ENCODE measurements around the gene EDNRA. TPM values are rescaled to one million over a fixed set of nuclear protein-coding genes. Genes with fewer than 3 reads are reported as not detected.

The EDNRA gene
- 14.9 and 15.0 TPM in 2 replicates for total RNA-seq (2014; rRNA removed; shearing (Covaris generic))
- 7.3 and 8.1 TPM in 2 replicates for polyA plus RNA-seq (2015; cell fraction: cytosol; rRNA removed)
- polyA plus RNA-seq (2015; cell fraction: nucleus; rRNA removed), result 14.4 and 15.1 TPM in 2 replicates

DNA sequence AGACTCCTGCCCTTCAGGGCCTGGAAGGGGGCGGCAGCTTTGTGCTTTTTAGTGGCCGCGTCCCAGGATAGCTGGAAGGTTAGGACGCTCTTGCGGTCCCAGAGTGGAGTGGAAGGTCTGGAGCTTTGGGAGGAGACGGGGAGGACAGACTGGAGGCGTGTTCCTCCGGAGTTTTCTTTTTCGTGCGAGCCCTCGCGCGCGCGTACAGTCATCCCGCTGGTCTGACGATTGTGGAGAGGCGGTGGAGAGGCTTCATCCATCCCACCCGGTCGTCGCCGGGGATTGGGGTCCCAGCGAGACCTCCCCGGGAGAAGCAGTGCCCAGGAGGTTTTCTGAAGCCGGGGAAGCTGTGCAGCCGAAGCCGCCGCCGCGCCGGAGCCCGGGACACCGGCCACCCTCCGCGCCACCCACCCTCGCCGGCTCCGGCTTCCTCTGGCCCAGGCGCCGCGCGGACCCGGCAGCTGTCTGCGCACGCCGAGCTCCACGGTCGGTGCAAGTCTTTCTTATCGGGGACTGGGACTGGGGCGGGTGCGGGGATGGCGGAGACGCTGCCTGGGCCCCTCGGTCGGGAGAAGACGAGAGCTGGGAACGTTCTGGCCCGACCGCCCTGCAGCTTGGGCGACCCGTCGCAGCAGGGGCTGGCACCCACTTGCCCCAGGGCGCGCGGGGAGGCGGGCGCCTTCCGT is at the start of gene EDNRA:
EDNRA (plus strand) TSS at position 207 of the 686 bp plus-strand sequence. CDS start 4,585 bp downstream, outside the sequence.
- peak; percentile 46 for DNase-seq (ENCODE audit: low read depth)

DNA sequence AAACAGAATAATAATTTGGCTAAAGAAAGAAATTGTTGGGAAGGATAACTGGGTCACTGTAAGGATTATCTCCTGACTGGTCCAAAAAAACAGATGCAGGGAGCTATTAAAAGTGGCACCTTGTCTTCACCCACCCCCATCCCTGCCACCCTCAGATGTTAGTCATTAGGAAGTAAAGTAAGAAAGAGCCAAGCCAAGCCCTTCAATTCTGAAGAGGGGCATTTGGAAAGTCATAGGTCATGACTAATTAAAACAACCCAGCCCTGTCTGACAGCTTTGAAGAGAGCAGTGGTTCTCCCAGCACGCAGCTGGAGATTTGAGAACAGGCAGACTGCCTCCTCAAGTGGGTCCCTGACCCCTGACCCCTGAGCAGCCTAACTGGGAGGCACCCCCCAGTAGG is 46.5 kb upstream of the EDNRA start:
- DNase-seq (ENCODE audit: low read depth), result peak; percentile 74

DNA sequence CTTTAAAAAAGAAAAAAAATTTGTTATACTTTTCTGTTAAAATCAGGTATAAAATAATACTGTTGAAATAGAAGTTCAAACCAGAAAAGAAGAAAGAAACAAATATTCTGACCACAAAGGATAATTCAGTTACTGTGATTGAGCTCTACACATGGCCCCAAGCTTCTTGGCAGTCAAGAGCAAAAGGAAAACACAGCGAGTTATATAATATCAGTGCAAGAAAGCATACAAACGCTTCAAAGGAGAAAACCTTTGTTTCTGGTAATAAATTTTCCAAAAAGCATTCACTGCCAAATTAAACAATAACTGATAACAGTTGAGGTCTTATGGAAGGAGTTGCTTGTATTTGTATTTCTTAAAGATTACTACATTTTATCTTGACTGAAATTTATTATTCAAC is 40.5 kb upstream of the EDNRA start:
- DNase-seq (ENCODE audit: low read depth), result no peak

DNA sequence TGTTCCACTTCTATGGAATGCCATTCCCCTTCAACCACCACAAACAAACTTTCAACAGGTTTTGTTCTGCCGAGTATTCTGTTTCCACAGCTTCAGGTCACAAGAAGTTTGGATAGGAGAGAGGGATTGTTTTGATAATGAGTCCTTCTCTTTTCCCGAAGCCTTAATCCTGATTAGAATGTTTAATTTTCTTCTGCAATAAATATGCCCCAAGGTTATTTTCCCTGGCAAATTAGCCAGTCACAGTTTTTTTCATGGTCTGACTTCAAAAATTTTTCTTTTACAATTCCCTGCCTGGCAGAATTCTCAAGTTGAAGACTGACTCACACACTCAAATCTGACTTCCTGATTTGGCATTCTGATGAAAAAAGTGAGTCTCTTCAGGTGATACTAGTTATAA is 33.1 kb upstream of the EDNRA start:
- peak; percentile 36 for DNase-seq (ENCODE audit: low read depth)

DNA sequence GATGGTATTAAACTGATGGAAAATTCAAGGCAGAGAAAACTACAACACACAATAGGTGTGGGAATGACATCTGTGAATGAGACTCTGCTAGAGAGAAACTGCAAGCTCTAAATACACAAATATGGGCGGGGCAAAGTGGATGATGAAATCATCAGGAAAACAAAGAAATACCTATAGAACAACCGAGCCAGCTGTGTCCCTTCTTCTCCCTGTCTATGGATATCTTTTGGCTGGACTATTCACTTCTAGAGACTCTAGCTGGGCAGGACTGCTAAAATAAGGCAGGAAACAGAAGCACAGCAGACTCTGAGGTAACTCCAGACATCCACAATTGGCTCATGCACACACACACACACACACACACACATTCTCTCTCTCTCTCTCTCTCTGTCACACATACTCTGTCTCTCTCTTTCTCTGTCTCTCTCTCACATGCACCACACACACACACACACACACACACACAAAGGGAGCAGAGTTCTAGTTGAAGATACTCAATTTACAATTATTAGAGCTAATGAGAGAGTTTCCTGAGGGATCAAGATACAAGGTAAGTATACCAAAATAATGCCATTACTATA is 27.2 kb upstream of the EDNRA start:
- DNase-seq (ENCODE audit: low read depth), result no peak

DNA sequence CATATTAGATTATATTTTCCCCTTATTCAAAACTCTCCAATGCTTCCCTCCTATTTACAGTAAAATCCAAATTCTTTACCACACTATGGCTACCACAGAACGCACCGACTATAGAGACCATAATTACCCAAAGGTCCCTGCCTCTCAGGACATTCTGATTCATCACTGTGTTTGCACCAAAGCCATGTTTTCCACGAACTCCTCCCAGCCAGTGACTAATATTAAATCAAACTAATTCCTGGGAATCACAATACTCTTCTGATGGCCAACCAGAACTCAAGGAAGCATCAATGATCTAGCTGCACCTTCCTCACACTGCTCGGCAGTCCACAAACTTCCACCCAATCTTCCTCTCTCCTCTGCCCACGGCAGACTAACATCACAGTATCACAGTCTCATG is 24.2 kb upstream of the EDNRA start:
- peak; percentile 59 for DNase-seq (ENCODE audit: low read depth)

DNA sequence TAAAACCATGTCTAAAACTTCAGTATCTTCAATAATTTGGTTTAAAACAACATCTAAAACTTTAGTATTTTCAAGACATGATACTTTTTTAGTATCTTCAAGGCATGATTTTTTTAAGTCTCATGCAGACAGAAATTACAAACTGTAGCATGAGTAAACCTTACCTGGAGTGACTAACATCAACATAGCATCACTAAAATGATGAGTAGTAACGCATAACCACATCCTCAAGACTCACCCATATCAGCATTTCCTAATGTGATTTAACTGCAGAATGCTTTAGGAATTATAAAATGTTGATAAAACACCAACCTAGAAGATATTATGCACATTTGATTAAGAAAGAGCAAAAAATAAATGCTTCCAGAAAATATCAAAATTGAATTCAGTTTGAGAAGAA is 19.7 kb upstream of the EDNRA start:
- peak; percentile 85 for DNase-seq (ENCODE audit: low read depth)

DNA sequence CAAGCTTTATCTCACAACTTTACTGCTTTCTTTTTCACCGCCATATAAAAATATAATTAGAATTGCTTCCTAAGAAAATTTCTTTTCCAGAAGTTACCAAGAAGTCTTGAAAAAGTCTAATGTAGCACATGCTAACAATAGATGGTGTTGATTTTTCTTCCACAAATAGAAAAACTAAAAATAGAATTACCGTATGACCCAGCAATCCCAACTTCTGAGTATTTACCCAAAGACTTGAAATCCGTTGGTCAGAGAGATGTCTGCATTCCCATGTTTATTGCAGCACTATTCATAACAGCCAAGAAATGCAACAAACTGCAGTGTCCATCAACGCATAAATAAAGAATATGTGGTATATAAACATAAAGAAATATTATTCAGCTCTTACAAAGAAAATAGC is 17.8 kb upstream of the EDNRA start:
- no peak for DNase-seq (ENCODE audit: low read depth)

DNA sequence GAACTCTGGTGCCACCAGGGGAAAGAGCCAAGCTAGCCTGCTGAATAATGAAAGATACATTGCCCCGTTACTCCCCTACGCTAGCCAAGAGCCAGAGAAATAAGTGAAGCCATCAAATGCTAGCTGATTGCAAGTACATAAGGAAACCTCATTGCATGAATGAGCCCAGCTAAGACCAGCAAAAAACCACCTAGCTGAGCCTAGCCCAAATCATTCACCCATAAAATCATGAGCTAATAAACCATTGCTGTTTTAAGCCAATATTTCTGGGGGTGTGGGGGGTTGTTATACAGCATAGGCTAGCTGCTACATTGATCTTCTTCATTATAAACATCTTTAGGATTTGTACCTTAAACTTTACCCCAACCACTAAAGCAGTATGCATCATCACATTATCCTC is 15.4 kb upstream of the EDNRA start:
- DNase-seq (ENCODE audit: low read depth), result no peak

DNA sequence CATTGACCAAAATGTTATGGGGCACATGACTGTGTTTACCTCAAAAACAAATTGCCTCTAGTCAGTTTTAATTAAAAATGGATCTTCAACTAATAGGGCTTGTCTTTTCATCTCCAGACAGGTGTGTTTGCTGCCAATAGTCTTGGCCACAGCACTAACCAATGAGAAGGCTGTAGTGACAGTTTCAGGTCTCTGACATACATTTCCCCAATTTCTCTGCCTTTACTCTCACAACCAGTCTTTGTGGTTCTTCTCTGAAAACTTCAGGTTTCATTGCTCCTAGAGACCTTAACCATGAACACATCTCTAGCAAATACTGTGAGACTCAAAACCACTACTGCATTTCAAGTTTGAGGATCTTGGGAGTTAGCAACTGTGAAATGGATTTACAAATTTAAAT is 3.5 kb upstream of the EDNRA start:
- no peak for DNase-seq (ENCODE audit: low read depth)

DNA sequence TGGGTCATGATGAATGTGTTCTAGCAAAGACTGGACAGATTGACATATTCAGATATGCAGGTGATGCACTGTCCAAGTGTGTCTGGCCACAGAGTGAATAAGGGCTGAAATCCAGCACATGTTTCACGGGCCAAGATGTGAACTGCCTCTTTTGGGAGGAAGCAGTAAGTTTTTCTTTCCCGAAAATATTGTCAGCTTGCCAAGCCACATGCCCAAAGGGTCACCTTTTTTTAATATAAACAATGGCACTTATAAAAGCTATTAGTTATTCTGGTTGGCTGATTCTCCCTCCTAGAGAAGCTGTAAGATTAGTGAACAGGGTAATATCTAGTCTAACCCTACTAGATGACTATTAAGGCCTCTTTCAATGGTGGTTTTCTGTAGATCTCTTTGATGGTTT is 1.5 kb upstream of the EDNRA start:
- DNase-seq (ENCODE audit: low read depth), result no peak

DNA sequence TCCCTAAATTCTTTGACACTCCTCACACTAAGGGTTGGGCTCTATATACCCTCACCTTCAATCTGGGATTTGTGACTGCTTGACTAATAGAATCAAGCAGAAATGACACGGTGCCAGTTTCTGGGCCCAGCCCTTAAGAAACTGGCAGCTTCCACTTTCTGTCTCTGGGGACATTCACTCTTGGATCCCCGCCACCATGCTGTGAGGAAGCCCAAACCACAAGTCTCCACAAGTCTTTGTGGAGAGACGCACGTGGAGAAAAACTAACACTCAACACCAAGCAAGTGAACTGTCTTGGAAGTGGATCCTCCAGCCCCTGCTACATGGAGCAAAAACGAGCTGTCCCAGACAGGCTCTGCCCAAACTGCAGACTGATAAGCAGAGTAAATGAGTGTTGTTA is 1.1 kb upstream of the EDNRA start:
- peak; percentile 52 for DNase-seq (ENCODE audit: low read depth)

DNA sequence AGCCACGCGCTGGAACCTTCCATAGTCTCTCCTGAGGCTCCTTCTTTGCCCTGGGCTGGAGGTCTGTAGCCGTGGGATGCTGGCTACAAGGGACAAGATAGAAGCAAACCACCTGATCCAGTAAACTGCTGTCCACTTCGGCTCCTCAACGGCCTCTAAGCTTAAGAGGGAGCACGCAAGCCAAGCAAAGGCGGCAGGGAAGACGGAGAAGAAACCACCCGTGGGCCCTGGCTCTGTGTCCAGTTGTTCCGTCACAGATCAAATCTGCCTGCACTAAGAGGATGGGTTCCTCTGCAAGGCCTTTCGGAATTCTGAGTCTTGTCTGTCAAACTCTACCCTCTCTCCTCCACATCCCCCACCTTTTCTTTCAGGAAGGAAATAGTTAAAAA is 401 bp upstream of the EDNRA start:
- DNase-seq (ENCODE audit: low read depth), result no peak

DNA sequence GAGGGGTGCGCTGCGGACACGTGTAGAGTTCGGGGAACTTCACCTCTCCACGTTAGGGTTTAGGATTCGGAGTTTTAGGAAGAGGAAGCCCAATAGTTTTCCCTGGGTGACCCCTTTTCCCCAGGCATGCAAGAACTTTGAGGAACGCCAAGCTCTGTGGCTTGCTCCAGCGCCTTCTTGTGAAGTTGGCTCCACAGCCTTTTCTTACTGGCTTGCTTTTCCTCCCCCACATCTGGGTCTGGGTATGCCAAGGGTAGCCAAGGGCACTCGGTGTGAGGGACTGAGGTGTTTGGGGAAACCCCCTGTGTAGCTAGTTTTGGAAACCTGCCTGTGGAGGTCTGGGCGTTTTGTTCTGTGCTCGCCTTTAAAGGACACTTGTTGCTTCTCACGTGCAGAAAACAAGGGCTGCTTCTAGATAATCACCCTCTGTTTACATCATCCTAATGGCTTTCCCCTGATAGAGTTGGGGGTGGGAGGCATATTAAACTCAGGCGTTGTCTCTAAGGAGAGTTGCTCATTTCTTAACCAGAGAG is 746 bp downstream of the EDNRA start:
- DNase-seq (ENCODE audit: low read depth), result peak; percentile 23

DNA sequence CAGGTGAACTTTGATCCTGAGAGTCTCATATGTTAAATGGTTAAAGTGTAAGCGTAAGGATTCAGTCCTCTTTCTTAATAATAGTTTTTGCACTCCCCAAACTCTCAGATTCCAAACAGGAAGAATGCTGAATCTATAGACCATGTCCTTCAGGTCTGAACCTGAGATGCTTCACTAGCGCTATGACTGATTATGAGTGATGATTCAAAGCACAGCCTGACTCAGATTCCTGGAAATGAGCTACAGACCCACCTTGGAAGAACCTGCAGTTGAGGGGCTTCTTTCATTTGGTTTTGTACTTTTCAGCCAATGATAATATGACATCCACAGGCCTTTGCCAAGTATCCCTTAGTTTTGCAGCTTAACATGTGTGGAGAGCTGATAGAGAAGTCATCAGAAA is 1.4 kb downstream of the EDNRA start:
- DNase-seq (ENCODE audit: low read depth), result peak; percentile 62

DNA sequence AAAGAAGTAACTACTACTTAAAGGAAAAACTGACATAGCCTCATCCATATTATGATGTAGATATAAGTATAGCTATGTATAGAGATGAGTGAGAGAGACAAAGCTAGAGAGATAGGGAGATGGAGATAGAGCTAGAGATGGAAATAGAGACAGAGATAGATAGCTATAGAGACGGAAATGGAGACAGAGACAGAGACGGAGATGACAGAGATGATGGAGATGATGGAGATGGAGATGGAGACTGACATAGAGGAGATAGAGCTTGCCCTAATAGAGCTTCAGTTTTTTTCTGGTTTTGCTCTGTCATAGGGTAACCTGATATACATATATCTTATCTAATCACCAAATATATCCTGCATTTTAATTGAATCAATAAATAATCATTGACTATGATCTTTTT is 4.3 kb downstream of the EDNRA start:
- DNase-seq (ENCODE audit: low read depth), result no peak

DNA sequence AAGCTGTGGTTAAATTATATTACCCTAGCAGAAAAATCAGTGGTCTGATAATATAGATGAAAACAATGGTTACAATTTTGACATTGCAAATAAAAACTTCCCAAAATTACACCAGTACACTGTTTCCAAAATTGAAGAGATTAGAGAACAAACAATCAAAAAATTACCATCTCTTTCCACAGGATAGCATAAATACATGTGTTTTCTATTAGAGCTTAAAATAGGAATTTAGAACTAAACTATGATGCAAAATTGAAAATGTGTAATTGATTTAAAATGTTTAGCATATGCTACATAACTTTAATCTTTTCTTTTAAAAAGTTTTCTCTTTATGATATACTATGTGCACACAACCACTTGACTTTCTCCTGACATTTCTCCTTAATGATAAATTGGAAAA is 6.7 kb downstream of the EDNRA start:
- DNase-seq (ENCODE audit: low read depth), result no peak

DNA sequence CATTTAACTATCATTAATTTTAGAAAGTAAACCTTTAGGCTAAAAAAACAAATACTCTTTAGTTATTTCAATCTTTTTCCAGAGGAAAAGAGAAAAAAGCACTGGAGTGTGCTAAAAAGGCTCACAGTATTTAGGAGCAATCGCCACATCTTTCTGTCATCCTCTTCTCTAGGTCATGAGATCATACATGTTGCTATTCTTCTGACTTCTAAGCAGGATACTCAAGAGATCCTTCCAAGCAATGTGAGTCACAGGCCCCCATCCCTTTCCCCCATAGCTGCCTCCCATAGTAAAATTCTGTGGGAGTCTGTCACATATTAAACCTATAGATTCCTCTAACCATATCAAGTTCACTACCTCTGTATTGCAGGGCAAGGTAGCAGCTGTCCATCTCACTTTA is 7.7 kb downstream of the EDNRA start:
- peak; percentile 37 for DNase-seq (ENCODE audit: low read depth)

DNA sequence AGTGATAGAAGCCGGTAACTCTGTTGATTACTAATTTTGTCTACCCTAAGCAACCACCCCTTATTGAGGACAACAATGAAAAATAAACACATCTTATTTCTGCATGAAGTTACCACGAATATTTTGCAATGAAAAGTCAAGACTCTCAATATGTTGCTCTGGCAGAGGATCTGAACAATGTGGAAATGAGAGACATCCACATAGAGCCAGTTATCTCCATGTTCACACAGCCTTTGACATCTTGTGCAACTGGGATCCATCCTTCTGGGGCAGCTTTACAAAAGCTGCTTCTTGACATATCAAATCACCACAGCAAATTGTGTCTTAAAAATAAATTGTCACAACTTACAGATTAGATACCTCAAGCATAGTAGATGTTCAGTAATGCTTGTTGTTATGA is 10.2 kb downstream of the EDNRA start:
- no peak for DNase-seq (ENCODE audit: low read depth)

DNA sequence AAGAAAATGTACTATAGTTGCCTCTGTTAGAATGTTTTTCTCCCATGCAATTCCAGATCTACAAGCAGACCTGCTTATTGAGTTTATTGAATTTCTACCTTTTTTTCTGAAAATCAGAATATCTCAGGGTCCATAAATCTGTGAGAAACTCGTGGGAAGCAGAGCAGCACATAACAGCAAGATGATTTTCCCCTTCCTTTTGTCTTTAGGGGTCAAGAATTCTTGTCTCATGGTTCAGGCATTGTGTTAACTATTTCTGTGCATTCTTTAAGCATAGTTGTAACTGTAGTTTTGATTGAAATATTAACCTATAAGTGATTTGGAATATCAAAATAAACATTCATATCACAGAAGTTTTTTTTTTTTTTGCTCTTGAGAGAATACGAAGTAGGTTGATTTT is 11.4 kb downstream of the EDNRA start:
- DNase-seq (ENCODE audit: low read depth), result no peak

DNA sequence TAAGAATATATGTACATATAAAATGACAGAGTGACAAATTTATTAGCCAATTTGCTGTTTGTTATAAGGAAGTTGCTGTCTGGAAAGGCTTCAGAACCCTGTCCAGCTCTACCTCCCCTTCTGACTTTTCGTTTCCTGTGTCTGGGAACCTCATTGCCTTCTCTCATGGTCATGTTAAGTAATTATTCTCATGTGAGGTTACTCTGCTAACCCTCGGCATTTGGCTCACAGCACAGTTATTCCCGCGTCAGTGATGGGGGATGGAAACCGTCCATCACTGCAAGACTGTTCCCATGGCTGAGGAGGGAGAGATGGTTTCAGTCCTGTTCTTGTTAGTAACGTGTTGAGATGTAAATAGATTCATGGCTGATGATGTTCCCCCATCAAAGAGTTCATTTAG is 11.9 kb downstream of the EDNRA start:
- no peak for DNase-seq (ENCODE audit: low read depth)

DNA sequence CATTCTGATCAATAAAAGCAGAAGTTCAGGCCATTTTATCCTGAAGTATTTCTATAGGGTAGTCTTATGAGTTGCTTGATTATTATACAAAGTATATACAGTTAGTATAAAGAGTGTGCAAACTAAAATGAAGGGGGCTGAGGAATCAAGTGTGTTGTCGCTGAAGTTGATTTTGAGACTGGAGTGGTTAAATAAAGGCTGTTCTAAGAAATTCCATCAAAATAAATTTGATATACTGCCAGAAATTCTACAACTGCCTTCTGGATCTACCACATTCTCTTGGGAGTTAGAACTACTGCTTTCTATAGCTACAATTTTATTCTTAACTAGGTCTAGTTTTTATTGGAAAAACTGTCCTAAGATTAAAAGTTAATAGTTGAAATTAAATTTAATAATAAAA is 12.4 kb downstream of the EDNRA start:
- no peak for DNase-seq (ENCODE audit: low read depth)

DNA sequence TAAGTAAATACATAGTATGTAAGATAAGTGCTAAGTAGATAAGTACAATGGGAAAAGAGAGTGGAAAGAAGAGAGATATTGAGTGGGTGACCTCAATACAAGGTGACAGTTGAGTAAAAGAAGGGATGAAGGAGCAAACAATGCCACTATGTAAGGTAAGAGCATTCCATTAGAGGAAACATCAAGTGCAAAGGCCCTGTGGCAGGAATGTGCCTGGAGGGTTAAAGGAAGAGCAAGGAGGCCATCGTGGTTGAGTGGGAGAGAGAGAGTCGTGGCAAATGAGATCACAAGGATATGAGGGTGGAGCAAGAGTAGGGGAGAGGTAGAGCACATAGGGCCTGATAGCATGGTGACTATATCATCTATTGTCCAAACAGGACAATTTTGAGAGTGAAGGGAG is 13.4 kb downstream of the EDNRA start:
- no peak for DNase-seq (ENCODE audit: low read depth)

Measured in HT1080 (cell line).